Lower leg skin (tissue), 3 donors: ENCODE results near the gene TMEM151B.

Source experiments
- POLR2A ChIP-seq, 2 donors: fragments of 450-650 bp; IDR thresholded peaks; one replicate each; pipeline ENCODE4 v1.6.1; 2016 to 2017; ENCODE audit warnings: antibody characterized with exemption in 2 of 2, mild to moderate bottlenecking in 1 of 2, moderate library complexity in 1 of 2
- TF ChIP-seq, protein P1 (sequence below), 3 donors: fragments of 450-650 bp; IDR thresholded peaks; one replicate each; pipeline ENCODE4 v1.5.1; 2016; ENCODE audit warnings: antibody characterized with exemption in 3 of 3, mild to moderate bottlenecking in 3 of 3, moderate library complexity in 2 of 3

DNA sequence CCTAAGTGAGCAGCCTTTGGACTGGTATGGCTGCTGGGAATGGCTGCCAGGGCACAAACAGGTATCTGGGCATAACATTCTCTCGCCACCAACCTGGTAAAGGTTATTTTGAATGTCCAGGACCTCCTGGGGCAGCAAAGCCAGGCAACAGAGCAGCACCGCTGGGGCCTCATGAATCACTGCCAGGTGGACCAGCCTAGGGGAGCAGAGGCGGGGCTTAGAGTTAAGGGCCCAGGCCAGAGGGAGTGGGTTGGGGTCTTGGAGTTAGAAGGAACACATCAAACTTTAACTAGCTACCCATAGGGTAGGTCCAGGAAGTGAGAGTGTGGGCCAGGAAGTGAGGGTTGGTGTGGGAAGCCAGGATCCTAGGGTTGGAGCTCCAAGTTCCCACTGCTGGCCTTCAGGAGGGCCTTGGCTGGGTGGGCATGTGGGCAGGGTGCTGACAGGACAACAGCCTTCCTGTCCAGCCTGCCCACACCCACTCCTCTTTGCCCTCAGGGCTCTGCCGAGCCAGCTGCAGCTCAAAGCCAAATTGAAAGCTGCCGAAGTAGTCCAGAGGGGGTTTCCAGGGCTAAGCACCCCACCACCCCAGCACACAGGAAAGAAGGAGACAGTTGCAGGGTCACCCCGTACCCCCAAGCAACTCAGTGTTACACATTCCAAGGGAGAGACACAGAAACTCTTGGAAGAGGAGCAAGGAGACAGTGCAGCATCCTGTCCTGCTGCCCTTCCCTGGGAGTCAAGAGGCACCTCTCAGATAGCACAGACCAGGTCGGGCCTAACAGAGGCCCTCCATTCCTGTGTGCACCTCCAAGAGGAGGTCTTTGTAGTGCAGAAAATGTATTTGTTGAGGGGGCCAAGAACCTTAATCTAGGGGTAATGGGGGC is 7.5 kb upstream of the TMEM151B start:
- no peak for TF ChIP-seq POLR2A (IDR thresholded peaks at IDR 0.05)
- TF ChIP-seq, protein P1, sequence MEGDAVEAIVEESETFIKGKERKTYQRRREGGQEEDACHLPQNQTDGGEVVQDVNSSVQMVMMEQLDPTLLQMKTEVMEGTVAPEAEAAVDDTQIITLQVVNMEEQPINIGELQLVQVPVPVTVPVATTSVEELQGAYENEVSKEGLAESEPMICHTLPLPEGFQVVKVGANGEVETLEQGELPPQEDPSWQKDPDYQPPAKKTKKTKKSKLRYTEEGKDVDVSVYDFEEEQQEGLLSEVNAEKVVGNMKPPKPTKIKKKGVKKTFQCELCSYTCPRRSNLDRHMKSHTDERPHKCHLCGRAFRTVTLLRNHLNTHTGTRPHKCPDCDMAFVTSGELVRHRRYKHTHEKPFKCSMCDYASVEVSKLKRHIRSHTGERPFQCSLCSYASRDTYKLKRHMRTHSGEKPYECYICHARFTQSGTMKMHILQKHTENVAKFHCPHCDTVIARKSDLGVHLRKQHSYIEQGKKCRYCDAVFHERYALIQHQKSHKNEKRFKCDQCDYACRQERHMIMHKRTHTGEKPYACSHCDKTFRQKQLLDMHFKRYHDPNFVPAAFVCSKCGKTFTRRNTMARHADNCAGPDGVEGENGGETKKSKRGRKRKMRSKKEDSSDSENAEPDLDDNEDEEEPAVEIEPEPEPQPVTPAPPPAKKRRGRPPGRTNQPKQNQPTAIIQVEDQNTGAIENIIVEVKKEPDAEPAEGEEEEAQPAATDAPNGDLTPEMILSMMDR (IDR thresholded peaks at IDR 0.05) = no peak
